SK-N-SH (cell line): ENCODE results near the gene MUC2.

Source experiments
- CHD2 ChIP-seq: fragments of 150-350 bp; IDR thresholded peaks from 2 replicates; pipeline ENCODE4 v1.6.1; 2018; ENCODE audit warnings: low read length; ENCODE audit not compliant: partially characterized antibody
- CTCF ChIP-seq: fragments of 200-600 bp; sonication (generic); IDR thresholded peaks from 2 replicates; pipeline ENCODE4 v1.6.1; 2017; ENCODE audit warnings: antibody characterized with exemption, mild to moderate bottlenecking, moderate library complexity
- ELF1 ChIP-seq: IDR thresholded peaks from 2 replicates; pipeline ENCODE4 v1.4.0; 2012
- EP300 ChIP-seq, 2 experiments: IDR thresholded peaks; 2 replicates each; pipeline versions ENCODE4 v1.4.0 to v1.6.1; 2012; ENCODE audit warnings: borderline replicate concordance in 1 of 2, low read depth in 1 of 2, low read length in 1 of 2
- EZH2phosphoT487 ChIP-seq: fragments of 200-600 bp; sonication (generic); IDR thresholded peaks from 2 replicates; pipeline ENCODE4 v1.6.1; 2017; ENCODE audit warnings: low read depth, mixed run types, mild to moderate bottlenecking, antibody characterized with exemption, moderate library complexity, borderline replicate concordance
- MAX ChIP-seq: IDR thresholded peaks from 2 replicates; pipeline ENCODE4 v1.4.0; 2012; ENCODE audit warnings: low read depth
- NFIC ChIP-seq: IDR thresholded peaks from 2 replicates; pipeline ENCODE4 v1.4.0; 2012; ENCODE audit warnings: borderline replicate concordance
- NRF1 ChIP-seq: IDR thresholded peaks from 2 replicates; pipeline ENCODE4 v1.6.1; 2012; ENCODE audit warnings: low read depth, mild to moderate bottlenecking, low read length
- POLR2AphosphoS5 ChIP-seq: IDR thresholded peaks from 2 replicates; pipeline ENCODE4 v1.6.1; 2012; ENCODE audit warnings: low read depth, low read length
- REST ChIP-seq: IDR thresholded peaks from 2 replicates; pipeline ENCODE4 v1.6.1; 2012; ENCODE audit warnings: mild to moderate bottlenecking, low read depth, low read length, moderate library complexity
- RFX5 ChIP-seq: IDR thresholded peaks from 2 replicates; pipeline ENCODE4 v1.6.1; 2012; ENCODE audit warnings: mild to moderate bottlenecking, improper control_type of control experiment, low read length
- TAF1 ChIP-seq: IDR thresholded peaks from 2 replicates; pipeline ENCODE4 v1.6.1; 2012; ENCODE audit warnings: low read depth, mild to moderate bottlenecking, low read length, moderate library complexity, borderline replicate concordance
- USF1 ChIP-seq: IDR thresholded peaks from 2 replicates; pipeline ENCODE4 v1.4.0; 2012; ENCODE audit warnings: low read depth, borderline replicate concordance
- YY1 ChIP-seq: IDR thresholded peaks from 2 replicates; pipeline ENCODE4 v1.4.0; 2012; ENCODE audit warnings: low read depth, mild to moderate bottlenecking

GRCh38 chr11:1118755-1119603, 44.3 kb downstream of the MUC2 start:
- TF ChIP-seq CTCF (no peak), POLR2AphosphoS5 (no peak), NRF1 (no peak), TAF1 (no peak), ELF1 (no peak), EP300 (IDR thresholded peaks at IDR 0.05; ENCODE audit: borderline replicate concordance in 1 of 2, low read depth in 1 of 2, low read length in 1 of 2) (no peak), YY1 (no peak), NFIC (no peak), REST (no peak), CHD2 (no peak), RFX5 (no peak), EZH2phosphoT487 (no peak), USF1 (no peak), MAX (no peak)
